Endothelial cell of umbilical vein (primary cell): ENCODE data around the gene PTX3. TPM values are rescaled to one million over a fixed set of nuclear protein-coding genes. Genes with fewer than 3 reads are reported as not detected.
A peak's percentile ranks its signal among the peaks of the same experiment; 100 is the strongest.

Source experiments
- BruUV-seq: library from RNA; stranded (reverse); fragments of 400-500 nt; replicated peaks from 2 replicates; lab custom pipeline; 2021; lab: Mats Ljungman, UMichigan
- CTCF ChIA-PET: fragments of 300-600, 350-600 bp; sonication (Branson Sonifier 250); formaldehyde crosslinking; loops from one replicate; lab custom pipeline; 2021; ENCODE audit warnings: antibody characterized with exemption, inconsistent platforms; lab: Charles Lee
- POLR2A ChIA-PET: fragments of 300-600, 350-600 bp; sonication (Branson Sonifier 250); formaldehyde crosslinking; loops from one replicate; lab custom pipeline; 2021; ENCODE audit warnings: antibody characterized with exemption, inconsistent platforms; lab: Charles Lee
- DNase-seq: peaks from one replicate; pipeline ENCODE4 v3.0.0-alpha.2; 2011; ENCODE audit warnings: low read depth, low spot score
- FAIRE-seq: peaks from 2 replicates; lab custom pipeline; 2011; peaks lifted over from hg19 to GRCh38; lab: Jason Lieb, UNC
- H2AFZ ChIP-seq: 2 replicates; pipeline ENCODE4 v1.6.0; 2012; ENCODE audit warnings: low read depth, low read length, control low read depth, inconsistent platforms
- H3K27ac ChIP-seq: 2 replicates; pipeline ENCODE4 v1.5.1; 2011; ENCODE audit warnings: low read depth, mild to moderate bottlenecking, control low read depth, low read length, moderate library complexity; ENCODE audit not compliant: insufficient read depth
- H3K27me3 ChIP-seq, 2 experiments: 2 replicates each; pipeline versions ENCODE4 v1.6.0 to v1.6.1; 2011; ENCODE audit warnings: low read length in 2 of 2, mixed read lengths in 1 of 2; ENCODE audit not compliant: control insufficient read depth in 2 of 2, insufficient read depth in 2 of 2
- H3K36me3 ChIP-seq, 2 experiments: 2 replicates in 1 of 2; 3 replicates in 1 of 2; pipeline ENCODE4 v1.5.1; 2011; ENCODE audit warnings: low read length in 2 of 2, mild to moderate bottlenecking in 1 of 2, moderate library complexity in 1 of 2; ENCODE audit not compliant: control insufficient read depth in 2 of 2, insufficient read depth in 2 of 2; ENCODE audit errors: extremely low read depth in 1 of 2
- H3K4me1 ChIP-seq: 3 replicates; pipeline ENCODE4 v1.5.1; 2011; ENCODE audit warnings: mild to moderate bottlenecking, low read length; ENCODE audit not compliant: control insufficient read depth, insufficient read depth; ENCODE audit errors: extremely low read depth
- H3K4me2 ChIP-seq: 2 replicates; pipeline ENCODE4 v1.6.1; 2011; ENCODE audit warnings: low read length, control low read depth, mixed read lengths; ENCODE audit not compliant: insufficient read depth
- H3K4me3 ChIP-seq, 3 experiments: fragments of 200-600 bp in 1 of 3; sonication (generic), shearing (Covaris generic) in 1 of 3; replicated peaks in 1 of 3; 2 replicates each; pipeline ENCODE4 v1.5.1; 2011 to 2016; ENCODE audit warnings: control low read depth in 3 of 3, low read length in 3 of 3, mild to moderate bottlenecking in 2 of 3, inconsistent platforms in 1 of 3, low read depth in 1 of 3, moderate library complexity in 1 of 3; ENCODE audit not compliant: insufficient read depth in 1 of 3
- H3K79me2 ChIP-seq: 2 replicates; pipeline ENCODE4 v1.6.0; 2012; ENCODE audit warnings: low read length, inconsistent platforms; ENCODE audit not compliant: control insufficient read depth, insufficient read depth
- H3K9ac ChIP-seq: replicated peaks from 2 replicates; pipeline ENCODE3; 2011; ENCODE audit warnings: low read length, control low read depth; ENCODE audit not compliant: insufficient read depth; ENCODE audit errors: extremely low read depth
- H3K9me1 ChIP-seq: replicated peaks from 3 replicates; pipeline ENCODE4 v1.6.0; 2011; ENCODE audit warnings: mild to moderate bottlenecking, low read length; ENCODE audit not compliant: control insufficient read depth, insufficient read depth; ENCODE audit errors: extremely low read depth
- H3K9me3 ChIP-seq: replicated peaks from 2 replicates; pipeline ENCODE4 v1.5.1; 2012; ENCODE audit warnings: low read length, inconsistent platforms; ENCODE audit not compliant: control insufficient read depth, insufficient read depth
- H4K20me1 ChIP-seq: replicated peaks from 2 replicates; pipeline ENCODE3; 2011; ENCODE audit warnings: mild to moderate bottlenecking, low read length; ENCODE audit not compliant: control insufficient read depth, insufficient read depth; ENCODE audit errors: extremely low read depth
- CTCF ChIP-seq, 2 donors: IDR thresholded peaks; 1 replicate in 1 of 2; 2 replicates in 1 of 2; pipeline ENCODE4 v1.5.1; 2011; ENCODE audit warnings: low read length in 2 of 2, mild to moderate bottlenecking in 2 of 2, moderate library complexity in 2 of 2, control low read depth in 1 of 2, inconsistent platforms in 1 of 2, low read depth in 1 of 2; ENCODE audit not compliant: insufficient read depth in 1 of 2; ENCODE audit errors: extremely low read depth in 1 of 2
- EZH2 ChIP-seq: IDR thresholded peaks from 2 replicates; pipeline ENCODE4 v1.6.1; 2012; ENCODE audit warnings: borderline replicate concordance, low read depth, mild to moderate bottlenecking, moderate library complexity, low read length, inconsistent platforms; ENCODE audit not compliant: severe bottlenecking
- FOS ChIP-seq: IDR thresholded peaks from 2 replicates; pipeline ENCODE4 v1.6.1; 2011; ENCODE audit warnings: mild to moderate bottlenecking, low read length, moderate library complexity, borderline replicate concordance; ENCODE audit not compliant: insufficient read depth
- GATA2 ChIP-seq: IDR thresholded peaks from 2 replicates; pipeline ENCODE4 v1.7.0; 2011; ENCODE audit warnings: low read depth, mild to moderate bottlenecking, moderate library complexity, mixed read lengths, low read length; ENCODE audit not compliant: insufficient read length, insufficient read depth
- JUN ChIP-seq: IDR thresholded peaks from 2 replicates; pipeline ENCODE4 v1.6.1; 2011; ENCODE audit warnings: borderline replicate concordance, low read depth; ENCODE audit not compliant: insufficient read length, insufficient read depth
- MAX ChIP-seq: IDR thresholded peaks from 2 replicates; pipeline ENCODE4 v1.6.1; 2011; ENCODE audit not compliant: insufficient read depth, insufficient read length
- MYC ChIP-seq: IDR thresholded peaks from one replicate; pipeline ENCODE4 v1.6.1; 2011; ENCODE audit warnings: mild to moderate bottlenecking, low read depth, low read length
- POLR2A ChIP-seq: IDR thresholded peaks from 2 replicates; pipeline ENCODE4 v1.6.1; 2012; ENCODE audit warnings: low read depth, mild to moderate bottlenecking, control low read depth, low read length
- POLR2AphosphoS5 ChIP-seq: IDR thresholded peaks from 2 replicates; pipeline ENCODE4 v1.6.1; 2012; ENCODE audit warnings: low read depth, mild to moderate bottlenecking, control low read depth, low read length, moderate library complexity; ENCODE audit not compliant: insufficient read depth
- dilution Hi-C: fragments of 300-500 bp; cut with MboI; formaldehyde crosslinking; loops from one replicate; pipeline ENCODE4 v1.15.0; 2019; ENCODE audit warnings: low sequenced_read_pairs; ENCODE audit not compliant: extremely low pct_ligation_motif_present
- intact Hi-C: fragments of 100-400 bp; cut with micrococcal nuclease; formaldehyde crosslinking; loops from one replicate; pipeline ENCODE4 v1.10.0; 2022
- polyA plus RNA-seq, 4 experiments: library from polyadenylated mRNA; depleted of rRNA in 3 of 4; stranded (reverse) in 3 of 4; unstranded in 1 of 4; fragments of >200 nt; gene quantifications; 2 replicates each; pipeline versions ENCODE4 v1.2.1 to v1.2.3, GENCODE V29; 2011 to 2012; ENCODE audit warnings: missing spikeins in 1 of 4
- total RNA-seq: library from RNA; stranded (reverse); gene quantifications from 2 replicates; pipeline ENCODE4 v1.2.3, GENCODE V29; 2021

The PTX3 gene
- total and polyA plus RNA-seq, 2 donors (not counting 3 experiments of a cell fraction or from before 2014, with no cell fraction given), result 122 to 172 TPM

GRCh38 chr3:157406394-157406793 lies 30.3 kb upstream of the PTX3 start:
- Histone ChIP-seq H3K4me3 (peak overlapping the region in 1 of 3 experiments; percentile 9), H3K36me3 (peaks cover 0 to 3% of the 10 kb centered on the region in 2 experiments), H2AFZ (peak overlapping the region; percentile 44), H3K9me3 (no peaks in the 10 kb centered on the region), H3K4me1 (peaks cover 24% of the 10 kb centered on the region), H3K27ac (peak overlapping the region; percentile 15), H4K20me1 (no peaks in the 10 kb centered on the region), H3K27me3 (no peaks in the 10 kb centered on the region), H3K4me2 (peak overlapping the region; percentile 53), H3K9me1 (no peaks in the 10 kb centered on the region), H3K9ac (no peak overlapping the region), H3K79me2 (no peaks in the 10 kb centered on the region)
- intact Hi-C loops (loop anchor here (1.0 kb wide), 1 partner anchor 9 kb away; no protein-coding TSS in a partner anchor), dilution Hi-C loops (no loop called here)
- ChIA-PET POLR2A (no interaction called here), CTCF (interaction anchor here (0.6 to 1.4 kb wide), 4 partner anchors 11 to 202 kb away, joined by 3 to 5 read pairs (median 3); no protein-coding TSS in a partner anchor)
- BruUV-seq, result no TSS peak
- TF ChIP-seq GATA2, result no peak
- no peak for TF ChIP-seq JUN
- no peak for TF ChIP-seq CTCF (IDR thresholded peaks at IDR 0.05; ENCODE audit: extremely low read depth in 1 of 2, insufficient read depth in 1 of 2, low read depth in 1 of 2, low read length in 2 of 2)
- TF ChIP-seq FOS, result no peak
- TF ChIP-seq POLR2AphosphoS5, result no peak
- no peak for TF ChIP-seq MYC
- TF ChIP-seq MAX, result no peak
- TF ChIP-seq POLR2A, result no peak
- no peak for TF ChIP-seq EZH2
- peak; percentile 39 for DNase-seq
- peak; percentile 70 for FAIRE-seq
